ENCODE measurements around the gene PLXNC1. TPM values are rescaled to one million over a fixed set of nuclear protein-coding genes. Genes with fewer than 3 reads are reported as not detected.

Gene PLXNC1
- polyA plus RNA-seq, 1 of the 3 experiments (the other 2 are of a cell fraction) = 0.23 TPM

- POLR2A ChIA-PET = no interaction called here
- Histone ChIP-seq H3F3A (replicated peaks; ENCODE audit: insufficient read depth) (no peaks in the 10 kb centered on the region), H3K4me3 (ENCODE audit: low read depth in 2 of 2, low read length in 1 of 2) (no peak overlapping the region), H2AFZ (ENCODE audit: low read depth) (no peak overlapping the region), H4K20me1 (ENCODE audit: insufficient read depth) (no peaks in the 10 kb centered on the region), H3K4me1 (ENCODE audit: control insufficient read depth in 1 of 2, insufficient read depth in 2 of 2, low read depth in 1 of 2, low read length in 1 of 2) (peaks cover 0 to 19% of the 10 kb centered on the region in 2 experiments; a peak in 2 of 4 replicates), H3K36me3 (replicated peaks in 1 of 2; ENCODE audit: control insufficient read depth in 1 of 2, insufficient read depth in 2 of 2, low read length in 1 of 2) (peaks cover 6 to 17% of the 10 kb centered on the region in 2 experiments), H3K9me2 (no peaks in the 10 kb centered on the region), H3K27me3 (ENCODE audit: insufficient read depth) (no peaks in the 10 kb centered on the region), H3K9ac (no peak overlapping the region), H3K9me3 (no peaks in the 10 kb centered on the region), H3K27ac (ENCODE audit: low read depth in 2 of 2, low read length in 1 of 2) (no peak overlapping the region), H3K4me2 (peak overlapping the region; percentile 29; the same call in 1 of the 2 replicates), H3K79me2 (ENCODE audit: insufficient read depth) (no peaks in the 10 kb centered on the region)
- CTCF ChIA-PET = no interaction called here
- 97% methylated on average over 1 of the region's 1 CpG for WGBS (ENCODE audit: low lambda C conversion rate)
- TF ChIP-seq TAF1 (IDR thresholded peaks at IDR 0.05; ENCODE audit: borderline replicate concordance, low read depth, low read length) (no peak), PBX3 (IDR thresholded peaks at IDR 0.05) (no peak), JUND (IDR thresholded peaks at IDR 0.05) (no peak), USF2 (IDR thresholded peaks at IDR 0.05; ENCODE audit: borderline replicate concordance, low read depth, low read length) (no peak)
- no peak for DNase-seq
Observed at GRCh38 chr12:94304012-94304411, 155.6 kb downstream of the PLXNC1 start.

- H3K4me2 ChIP-seq = peak overlapping the region; percentile 29; the same call in 1 of the 2 replicates
- DNase-seq = no peak
Observed at GRCh38 chr12:94304566-94305061, 156.2 kb downstream of the PLXNC1 start.

More at GRCh38 chr12:94304566-94305061, 156.2 kb downstream of the PLXNC1 start:
- no peaks in the 10 kb centered on the region for H3K9me3 ChIP-seq
- H2AFZ ChIP-seq (ENCODE audit: low read depth) = no peak overlapping the region
- H3K27me3 ChIP-seq (ENCODE audit: insufficient read depth) = no peaks in the 10 kb centered on the region
- H3K4me1 ChIP-seq (ENCODE audit: control insufficient read depth in 1 of 2, insufficient read depth in 2 of 2, low read depth in 1 of 2, low read length in 1 of 2) = peaks cover 0 to 19% of the 10 kb centered on the region in 2 experiments; a peak in 2 of 4 replicates
- 86% methylated on average over 3 of the region's 3 CpGs for WGBS (ENCODE audit: low lambda C conversion rate)
- no peaks in the 10 kb centered on the region for H3K79me2 ChIP-seq (ENCODE audit: insufficient read depth)
- H3K9me2 ChIP-seq = no peaks in the 10 kb centered on the region
- H3K36me3 ChIP-seq (replicated peaks in 1 of 2; ENCODE audit: control insufficient read depth in 1 of 2, insufficient read depth in 2 of 2, low read length in 1 of 2) = peaks cover 6 to 20% of the 10 kb centered on the region in 2 experiments
- H4K20me1 ChIP-seq (ENCODE audit: insufficient read depth) = no peaks in the 10 kb centered on the region
- H3K9ac ChIP-seq = no peak overlapping the region
- POLR2A ChIA-PET = interaction anchor here (1.1 kb wide), 1 partner anchor 15 kb away, joined by 4 read pairs; no protein-coding TSS in a partner anchor
- no peak overlapping the region for H3K4me3 ChIP-seq (ENCODE audit: low read depth in 2 of 2, low read length in 1 of 2)
- CTCF ChIA-PET = interaction anchor here (0.8 kb wide), 1 partner anchor 9 kb away, joined by 3 read pairs; no protein-coding TSS in a partner anchor
- no peak overlapping the region for H3K27ac ChIP-seq (ENCODE audit: low read depth in 2 of 2, low read length in 1 of 2)
- no peaks in the 10 kb centered on the region for H3F3A ChIP-seq (replicated peaks; ENCODE audit: insufficient read depth)
- 0 out of 2 replicates have a peak, but pooled peaks have one; percentile 42 for TF ChIP-seq TEAD4 (IDR thresholded peaks at IDR 0.05; ENCODE audit: borderline replicate concordance, insufficient read depth)
- TF ChIP-seq GABPA (IDR thresholded peaks at IDR 0.05; ENCODE audit: low read depth) = no peak
- TF ChIP-seq TCF12 (IDR thresholded peaks at IDR 0.05) = peak; percentile 24
- TF ChIP-seq MEF2A (IDR thresholded peaks at IDR 0.05; ENCODE audit: borderline replicate concordance, low read depth) = peak; percentile 66; the same call in 1 of the 2 replicates
- 0 out of 2 replicates have a peak, but pooled peaks have one; percentile 18 for TF ChIP-seq JUND (IDR thresholded peaks at IDR 0.05)
- TF ChIP-seq NRF1 (IDR thresholded peaks at IDR 0.05; ENCODE audit: low read depth, low read length) = no peak

Data from SK-N-SH (cell line).